ENCODE data around the gene GPANK1.
"Not testable (repeated sequence)": the region's sequence is repeated elsewhere in the genome, so short reads cannot be mapped to it uniquely, and the experiment has no call there.

GPANK1 gene

GRCh38 chr6:31712296-31712695 lies 47.5 kb upstream of the GPANK1 start:
- H3K36me3 ChIP-seq (ENCODE audit: insufficient read depth, low read length): no peaks in the 10 kb centered on the region
- no peak overlapping the region for H2AFZ ChIP-seq (ENCODE audit: low read length)
- no peak overlapping the region for H3K4me2 ChIP-seq (ENCODE audit: low read length)

GRCh38 chr6:31711233-31711632 lies 46.4 kb upstream of the GPANK1 start:
- Histone ChIP-seq H3K27ac (ENCODE audit: low read depth, low read length, poor library complexity, severe bottlenecking) (no peak overlapping the region), H3K36me3 (ENCODE audit: insufficient read depth, low read length) (no peaks in the 10 kb centered on the region), H4K20me1 (ENCODE audit: insufficient read depth, low read length) (no peaks in the 10 kb centered on the region), H3K9me3 (ENCODE audit: low read length) (no peaks in the 10 kb centered on the region), H3K79me2 (ENCODE audit: insufficient read depth, low read length) (no peaks in the 10 kb centered on the region), H2AFZ (ENCODE audit: low read length) (no peak overlapping the region), H3K4me2 (ENCODE audit: low read length) (no peak overlapping the region), H3K27me3 (ENCODE audit: insufficient read depth, low read length) (peaks cover 10% of the 10 kb centered on the region; the same call in 1 of the 2 replicates), H3K9me2 (ENCODE audit: low read depth, low read length) (no peaks in the 10 kb centered on the region), H3K4me1 (ENCODE audit: insufficient read depth, low read length, severe bottlenecking) (no peaks in the 10 kb centered on the region), H3K4me3 (ENCODE audit: low read depth, low read length, poor library complexity, severe bottlenecking) (no peak overlapping the region), H3K9ac (ENCODE audit: low read length) (no peak overlapping the region), H3F3A (ENCODE audit: insufficient read depth, low read length) (no peaks in the 10 kb centered on the region)
- no peak for TF ChIP-seq CTCF (IDR thresholded peaks at IDR 0.05; ENCODE audit: low read length)
- no peak for TF ChIP-seq EZH2 (IDR thresholded peaks at IDR 0.05; ENCODE audit: borderline replicate concordance, low read length)

More at GRCh38 chr6:31712296-31712695, 47.5 kb upstream of the GPANK1 start:
- Histone ChIP-seq H3K4me1 (ENCODE audit: insufficient read depth, low read length, severe bottlenecking) (no peaks in the 10 kb centered on the region), H3K79me2 (ENCODE audit: insufficient read depth, low read length) (no peaks in the 10 kb centered on the region), H3K27me3 (ENCODE audit: insufficient read depth, low read length) (peaks cover 10% of the 10 kb centered on the region; the same call in 1 of the 2 replicates), H3K9me3 (ENCODE audit: low read length) (no peaks in the 10 kb centered on the region), H4K20me1 (ENCODE audit: insufficient read depth, low read length) (no peaks in the 10 kb centered on the region), H3K9ac (ENCODE audit: low read length) (no peak overlapping the region), H3K4me3 (ENCODE audit: low read depth, low read length, poor library complexity, severe bottlenecking) (no peak overlapping the region), H3K9me2 (ENCODE audit: low read depth, low read length) (no peaks in the 10 kb centered on the region), H3F3A (ENCODE audit: insufficient read depth, low read length) (0 out of 2 replicates have a peak, but pooled peaks cover 4% of the 10 kb centered on the region), H3K27ac (ENCODE audit: low read depth, low read length, poor library complexity, severe bottlenecking) (no peak overlapping the region)
- no peak for TF ChIP-seq EZH2 (IDR thresholded peaks at IDR 0.05; ENCODE audit: borderline replicate concordance, low read length)
- TF ChIP-seq CTCF (IDR thresholded peaks at IDR 0.05; ENCODE audit: low read length): peak; percentile 47

GRCh38 chr6:31710523-31711219 lies 45.9 kb upstream of the GPANK1 start:
- Histone ChIP-seq H3K27me3 (ENCODE audit: insufficient read depth, low read length) (peaks cover 10% of the 10 kb centered on the region; the same call in 1 of the 2 replicates), H3K79me2 (ENCODE audit: insufficient read depth, low read length) (no peaks in the 10 kb centered on the region), H3K9me3 (ENCODE audit: low read length) (no peaks in the 10 kb centered on the region), H3K4me3 (ENCODE audit: low read depth, low read length, poor library complexity, severe bottlenecking) (no peak overlapping the region), H4K20me1 (ENCODE audit: insufficient read depth, low read length) (no peaks in the 10 kb centered on the region), H2AFZ (ENCODE audit: low read length) (no peak overlapping the region), H3K9me2 (ENCODE audit: low read depth, low read length) (no peaks in the 10 kb centered on the region), H3K4me2 (ENCODE audit: low read length) (no peak overlapping the region), H3F3A (ENCODE audit: insufficient read depth, low read length) (no peaks in the 10 kb centered on the region), H3K27ac (ENCODE audit: low read depth, low read length, poor library complexity, severe bottlenecking) (no peak overlapping the region), H3K36me3 (ENCODE audit: insufficient read depth, low read length) (no peaks in the 10 kb centered on the region), H3K9ac (ENCODE audit: low read length) (no peak overlapping the region), H3K4me1 (ENCODE audit: insufficient read depth, low read length, severe bottlenecking) (no peaks in the 10 kb centered on the region)
- TF ChIP-seq EZH2 (IDR thresholded peaks at IDR 0.05; ENCODE audit: borderline replicate concordance, low read length) (no peak), CTCF (IDR thresholded peaks at IDR 0.05; ENCODE audit: low read length) (no peak)

DNA sequence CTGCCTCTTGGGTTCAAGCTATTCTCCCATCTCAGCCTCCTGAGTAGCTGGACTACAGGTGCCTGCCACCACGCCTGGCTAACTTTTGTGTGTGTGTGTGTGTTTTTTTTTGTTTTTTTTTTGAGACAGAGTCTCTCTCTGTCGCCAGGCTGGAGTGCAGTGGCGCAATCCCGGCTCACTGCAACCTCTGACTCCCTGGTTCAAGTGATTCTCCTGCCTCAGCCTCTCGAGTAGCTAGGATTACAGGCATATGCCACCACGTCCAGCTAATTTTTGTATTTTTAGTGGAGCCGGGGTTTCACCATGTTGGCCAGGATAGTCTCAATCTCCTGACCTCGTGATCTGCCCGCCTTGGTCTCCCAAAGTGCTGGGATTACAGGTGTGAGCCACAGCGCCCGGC lies 44.4 kb upstream of the GPANK1 start:
- H3K4me2 ChIP-seq (ENCODE audit: low read length); H3K79me2 ChIP-seq (ENCODE audit: insufficient read depth, low read length); H3K36me3 ChIP-seq (ENCODE audit: insufficient read depth, low read length); H3K27me3 ChIP-seq (ENCODE audit: insufficient read depth, low read length); H4K20me1 ChIP-seq (ENCODE audit: insufficient read depth, low read length); H3F3A ChIP-seq (ENCODE audit: insufficient read depth, low read length); H3K9ac ChIP-seq (ENCODE audit: low read length); H3K27ac ChIP-seq (ENCODE audit: low read depth, low read length, poor library complexity, severe bottlenecking); H3K9me2 ChIP-seq (ENCODE audit: low read depth, low read length); H3K4me1 ChIP-seq (ENCODE audit: insufficient read depth, low read length, severe bottlenecking); H3K9me3 ChIP-seq (ENCODE audit: low read length); H2AFZ ChIP-seq (ENCODE audit: low read length); H3K4me3 ChIP-seq (ENCODE audit: low read depth, low read length, poor library complexity, severe bottlenecking): not testable (repeated sequence)
